SH-SY5Y (cell line): ENCODE results near the gene CRKL.

Source experiments
- GATA2 ChIP-seq: IDR thresholded peaks from 2 replicates; pipeline ENCODE4 v1.6.1; 2011; ENCODE audit warnings: mild to moderate bottlenecking, low read depth, low read length
- GATA3 ChIP-seq: IDR thresholded peaks from 2 replicates; pipeline ENCODE4 v1.6.1; 2011; ENCODE audit warnings: low read depth, mild to moderate bottlenecking, low read length, moderate library complexity

Gene CRKL, protein sequence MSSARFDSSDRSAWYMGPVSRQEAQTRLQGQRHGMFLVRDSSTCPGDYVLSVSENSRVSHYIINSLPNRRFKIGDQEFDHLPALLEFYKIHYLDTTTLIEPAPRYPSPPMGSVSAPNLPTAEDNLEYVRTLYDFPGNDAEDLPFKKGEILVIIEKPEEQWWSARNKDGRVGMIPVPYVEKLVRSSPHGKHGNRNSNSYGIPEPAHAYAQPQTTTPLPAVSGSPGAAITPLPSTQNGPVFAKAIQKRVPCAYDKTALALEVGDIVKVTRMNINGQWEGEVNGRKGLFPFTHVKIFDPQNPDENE

DNA sequence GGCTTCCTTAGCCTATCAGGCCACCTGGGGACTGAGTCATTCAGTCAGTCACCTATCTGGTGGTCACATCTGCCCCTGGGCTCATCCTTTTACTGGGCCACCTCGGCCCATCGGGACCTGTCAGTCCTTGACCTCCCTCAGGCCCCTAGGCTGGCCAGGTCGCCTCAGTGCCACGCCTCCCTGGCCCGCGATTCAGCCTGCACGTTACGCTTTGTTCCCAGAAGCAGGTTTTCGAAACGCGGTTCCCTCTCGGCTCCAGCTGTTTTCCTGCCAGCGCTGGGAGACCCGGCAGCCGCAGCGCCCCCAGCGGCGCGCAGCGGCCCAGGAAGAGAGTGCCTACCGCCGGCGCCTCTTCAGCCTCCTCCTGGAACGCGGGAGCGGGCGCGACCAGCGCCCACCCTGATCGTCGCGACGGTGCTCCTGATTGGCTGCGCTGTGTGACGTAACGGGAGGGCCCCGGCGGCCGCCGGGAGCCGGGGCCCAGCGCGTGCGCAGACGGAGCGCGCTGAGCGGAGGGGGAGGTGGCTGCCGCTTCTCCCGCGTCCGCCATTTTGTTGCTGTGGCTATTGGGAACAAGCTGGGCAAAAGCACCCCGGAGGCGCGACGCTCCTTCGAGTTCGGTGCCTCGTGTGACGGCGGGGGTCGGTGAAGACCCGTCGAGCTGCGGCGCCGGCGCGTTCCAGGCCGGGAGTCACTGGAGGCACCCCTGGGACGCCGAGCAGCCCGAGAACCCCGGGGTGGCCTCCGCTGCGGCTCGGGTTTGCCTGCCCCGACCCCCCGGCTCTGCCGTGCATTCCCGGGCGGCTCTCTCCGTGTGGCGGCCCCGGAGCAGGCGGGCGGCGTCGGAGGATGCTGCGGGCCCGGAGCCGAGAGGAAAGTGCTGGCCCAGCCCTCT, at the start of gene CRKL:
CRKL (plus strand) TSS at position 492 of the 895 bp plus-strand sequence. CDS start 528 bp downstream, outside the sequence.
- TF ChIP-seq GATA2 (peak; percentile 86), GATA3 (no peak)

GRCh38 chr22:20868025-20868962, 48.9 kb upstream of the CRKL start:
- TF ChIP-seq GATA2 (no peak), GATA3 (no peak)

GRCh38 chr22:20869234-20869633, 48.0 kb upstream of the CRKL start:
- TF ChIP-seq GATA3: no peak
- TF ChIP-seq GATA2: no peak

- TF ChIP-seq GATA2 (no peak), GATA3 (no peak)
These were observed 44.0 kb upstream of the CRKL start for GRCh38 chr22:20873214-20873613.

DNA sequence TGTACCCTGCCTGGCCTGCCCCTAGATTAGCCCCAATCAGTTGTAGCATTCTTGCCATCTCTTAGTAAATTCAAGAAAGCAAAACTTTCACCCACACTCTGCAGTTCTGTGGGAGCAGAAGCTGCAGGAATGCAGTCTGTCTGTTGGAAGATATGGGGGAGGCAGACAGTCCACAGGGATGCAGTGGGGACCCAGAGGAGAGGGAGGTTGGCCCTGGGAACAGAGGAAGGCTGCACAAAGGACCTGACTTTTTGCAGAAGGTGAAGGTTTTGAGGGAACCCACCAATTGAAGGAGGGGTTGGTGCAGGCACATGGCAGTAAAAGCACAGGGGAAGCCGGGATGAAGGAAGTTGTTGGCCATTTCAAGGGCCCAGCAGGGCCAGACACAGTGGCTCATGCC, 41.9 kb upstream of the CRKL start:
- TF ChIP-seq GATA2 (no peak), GATA3 (no peak)

DNA sequence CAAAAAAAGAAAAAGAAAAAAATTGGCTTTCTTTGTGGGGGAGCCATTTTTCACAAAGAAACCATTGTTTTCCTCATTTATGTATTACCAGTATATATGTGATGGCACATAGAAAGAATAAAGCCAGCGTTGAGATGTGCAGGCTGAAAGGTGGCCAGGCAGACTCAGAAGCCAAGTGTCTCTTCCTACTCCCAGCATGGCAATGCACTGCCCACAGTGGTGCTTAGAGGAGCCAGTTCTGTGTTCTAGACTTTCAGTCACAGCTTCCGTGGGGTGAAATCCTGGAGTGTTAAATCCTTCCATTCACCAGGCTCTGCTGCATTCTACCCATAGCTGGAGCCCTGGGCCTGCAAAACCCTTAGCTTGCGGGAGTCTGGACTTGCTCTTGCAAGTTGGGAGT, 39.5 kb upstream of the CRKL start:
- TF ChIP-seq GATA2 (no peak), GATA3 (no peak)

GRCh38 chr22:20881231-20881630, 36.0 kb upstream of the CRKL start:
- TF ChIP-seq GATA3: no peak
- no peak for TF ChIP-seq GATA2

GRCh38 chr22:20881869-20882815, 35.1 kb upstream of the CRKL start:
- TF ChIP-seq GATA3 (no peak), GATA2 (no peak)

GRCh38 chr22:20882855-20883254, 34.4 kb upstream of the CRKL start:
- no peak for TF ChIP-seq GATA2
- TF ChIP-seq GATA3: no peak

DNA sequence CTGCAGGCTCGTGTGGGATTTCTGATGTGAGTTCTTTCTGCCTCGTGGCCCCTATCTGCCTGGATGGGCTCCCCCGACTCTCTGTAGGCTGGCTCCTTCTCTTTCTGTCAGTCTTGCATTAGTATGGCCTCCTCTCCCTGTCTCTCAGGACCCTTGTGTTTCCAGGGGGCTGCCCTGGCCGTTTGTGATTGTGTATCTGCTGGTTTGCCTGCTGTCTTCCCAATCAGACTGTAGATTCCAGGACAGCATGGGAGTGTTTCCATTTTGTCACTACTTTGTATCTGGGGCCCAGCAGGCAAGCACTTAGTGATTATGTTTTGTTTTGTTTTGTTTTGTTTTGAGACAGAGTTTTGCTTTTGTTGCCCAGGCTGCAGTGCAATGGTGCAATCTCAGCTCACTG, 32.8 kb upstream of the CRKL start:
- no peak for TF ChIP-seq GATA3
- TF ChIP-seq GATA2: no peak

- TF ChIP-seq GATA3 (no peak), GATA2 (no peak)
These were observed 32.1 kb upstream of the CRKL start for GRCh38 chr22:20885017-20885556.

DNA sequence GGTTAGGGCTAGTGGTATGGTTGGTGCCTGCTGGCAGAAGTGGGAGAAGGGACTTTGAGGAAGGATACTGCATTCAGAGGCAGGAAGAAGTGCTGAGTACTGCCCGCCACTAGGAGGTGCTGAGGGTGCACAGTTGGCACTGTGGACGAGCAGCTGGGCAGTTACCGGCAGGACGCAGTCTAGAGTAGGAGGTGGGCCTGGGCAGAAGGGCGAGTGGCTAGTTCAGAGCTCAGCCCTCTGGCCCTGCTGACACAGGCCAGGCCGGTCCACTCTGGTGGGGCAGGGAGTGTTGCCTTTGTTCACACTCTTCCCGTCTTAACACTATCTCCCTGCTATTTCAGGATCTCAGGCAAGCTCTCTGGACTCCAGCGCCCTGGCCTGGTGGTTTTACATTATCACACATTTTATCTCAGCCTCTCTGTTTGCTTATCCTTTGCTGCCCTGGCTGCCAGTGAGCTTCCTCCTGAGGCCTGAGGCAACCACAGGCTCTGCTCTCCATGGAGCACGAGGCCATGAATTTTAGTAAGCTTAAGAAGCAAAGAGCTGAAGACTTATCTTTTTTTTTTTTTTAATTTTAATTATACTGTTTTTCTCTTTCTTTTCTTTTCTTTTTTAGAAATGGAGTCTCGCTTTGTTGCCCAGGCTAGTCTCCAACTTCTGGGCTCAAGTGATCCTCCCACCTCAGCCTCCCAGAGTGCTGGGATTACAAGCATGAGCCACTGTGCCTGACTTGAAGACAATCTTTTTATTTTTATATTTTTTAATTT, 31.5 kb upstream of the CRKL start:
- TF ChIP-seq GATA2 (peak; percentile 85), GATA3 (0 out of 2 replicates have a peak, but pooled peaks have one; percentile 26)
